Activated naive CD8-positive, alpha-beta T cell (primary cell): ENCODE results near the gene MRPL49.
"Not testable (repeated sequence)": the region's sequence is repeated elsewhere in the genome, so short reads cannot be mapped to it uniquely, and the experiment has no call there.

Source experiments
- H3K27ac Mint-ChIP-seq: one replicate; pipeline ENCODE4 v1.8.0; 2021; ENCODE audit warnings: mixed read lengths
- H3K27me3 Mint-ChIP-seq: one replicate; pipeline ENCODE4 v1.8.0; 2021; ENCODE audit warnings: mixed read lengths
- H3K36me3 Mint-ChIP-seq: one replicate; pipeline ENCODE4 v1.8.0; 2021; ENCODE audit warnings: mixed read lengths
- H3K4me1 Mint-ChIP-seq: one replicate; pipeline ENCODE4 v1.8.0; 2021; ENCODE audit warnings: low read depth, mixed read lengths
- H3K4me3 Mint-ChIP-seq: one replicate; pipeline ENCODE4 v1.8.0; 2021; ENCODE audit warnings: mild to moderate bottlenecking, mixed read lengths
- H3K9me3 Mint-ChIP-seq: one replicate; pipeline ENCODE4 v1.8.0; 2021; ENCODE audit warnings: low read depth, mixed read lengths

The MRPL49 gene

DNA sequence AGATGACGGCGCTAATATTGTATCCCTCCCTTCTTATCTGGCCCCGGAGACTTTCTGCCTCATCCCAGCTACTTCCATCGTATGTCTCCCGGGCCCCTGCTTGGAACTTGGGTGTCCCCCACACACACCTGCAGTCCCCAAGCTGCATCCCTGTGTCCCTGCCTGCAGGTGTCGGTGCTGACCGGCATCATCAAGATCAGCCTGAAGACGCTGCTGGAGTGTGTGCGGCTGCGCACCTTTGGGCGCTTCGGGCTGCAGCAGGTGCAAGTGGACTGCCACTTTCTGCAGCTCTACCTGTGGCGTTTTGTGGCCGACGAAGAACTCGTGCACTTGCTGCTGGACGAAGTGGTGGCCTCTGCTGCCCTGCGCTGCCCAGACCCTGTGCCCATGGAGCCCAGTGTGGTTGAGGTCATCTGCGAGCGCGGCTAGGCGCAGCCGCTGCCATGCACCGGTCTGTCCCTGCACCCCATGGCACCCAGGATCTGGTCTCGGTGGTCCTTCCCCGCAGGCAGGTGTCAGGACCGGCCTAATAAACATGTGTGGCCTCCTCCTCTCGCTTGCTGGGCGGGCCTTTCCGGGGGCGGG, 10.9 kb upstream of the MRPL49 start:
- peaks cover 51% of the 10 kb centered on the region for H3K4me1 Mint-ChIP-seq
- H3K4me3 Mint-ChIP-seq: peak overlapping the region; percentile 84
- H3K27ac Mint-ChIP-seq: no peak overlapping the region
- no peaks in the 10 kb centered on the region for H3K9me3 Mint-ChIP-seq
- H3K36me3 Mint-ChIP-seq: no peaks in the 10 kb centered on the region
- H3K27me3 Mint-ChIP-seq: no peaks in the 10 kb centered on the region

GRCh38 chr11:65111744-65112545, 10.2 kb upstream of the MRPL49 start, which contains the start of gene TM7SF2:
Gene TM7SF2 (plus strand): TSS chr11:65111872. CDS start chr11:65112016, 144 bp downstream.
- peak within 1 kb of the TSS; percentile 83 for H3K27ac Mint-ChIP-seq
- peak within 1 kb of the TSS; percentile 84 for H3K4me3 Mint-ChIP-seq
- H3K9me3 Mint-ChIP-seq: no peaks in the 10 kb centered on the region
- H3K4me1 Mint-ChIP-seq: peaks cover 52% of the 10 kb centered on the region
- no peaks in the 10 kb centered on the region for H3K36me3 Mint-ChIP-seq
- no peaks in the 10 kb centered on the region for H3K27me3 Mint-ChIP-seq

- Mint-ChIP-seq H3K4me3 (peak overlapping the region; percentile 83), H3K27me3 (no peaks in the 10 kb centered on the region), H3K4me1 (peaks cover 55% of the 10 kb centered on the region), H3K9me3 (no peaks in the 10 kb centered on the region), H3K36me3 (no peaks in the 10 kb centered on the region), H3K27ac (peak overlapping the region; percentile 83)
Measured at GRCh38 chr11:65112546-65113360, 9.4 kb upstream of the MRPL49 start.

DNA sequence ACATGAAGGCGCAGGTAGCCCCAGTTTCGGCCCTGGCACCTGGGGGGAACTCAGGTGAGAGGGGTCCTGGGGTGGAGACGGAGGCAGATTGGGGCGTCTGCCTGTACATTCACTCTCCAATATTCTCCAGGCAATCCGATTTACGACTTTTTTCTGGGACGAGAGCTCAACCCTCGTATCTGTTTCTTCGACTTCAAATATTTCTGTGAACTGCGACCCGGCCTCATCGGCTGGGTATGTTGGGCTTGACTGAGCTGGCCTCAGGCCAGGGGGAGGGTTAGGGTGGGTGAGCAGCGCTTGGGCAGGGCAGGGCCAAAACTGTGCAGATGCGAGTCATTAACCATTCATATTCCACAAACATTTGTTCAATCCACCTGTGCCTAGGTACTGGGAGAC, 8.8 kb upstream of the MRPL49 start:
- Mint-ChIP-seq H3K27ac (peak overlapping the region; percentile 83), H3K36me3 (peaks cover 2% of the 10 kb centered on the region), H3K9me3 (no peaks in the 10 kb centered on the region), H3K27me3 (no peaks in the 10 kb centered on the region), H3K4me3 (peak overlapping the region; percentile 83), H3K4me1 (peaks cover 58% of the 10 kb centered on the region)

GRCh38 chr11:65113839-65114238, 8.3 kb upstream of the MRPL49 start:
- Mint-ChIP-seq H3K27ac (peak overlapping the region; percentile 83), H3K27me3 (no peaks in the 10 kb centered on the region), H3K4me3 (peak overlapping the region; percentile 83)

GRCh38 chr11:65114538-65115171, 7.5 kb upstream of the MRPL49 start:
- H3K36me3 Mint-ChIP-seq: peaks cover 5% of the 10 kb centered on the region
- peak overlapping the region; percentile 83 for H3K27ac Mint-ChIP-seq
- H3K4me1 Mint-ChIP-seq: peaks cover 66% of the 10 kb centered on the region
- H3K9me3 Mint-ChIP-seq: no peaks in the 10 kb centered on the region
- H3K4me3 Mint-ChIP-seq: no peak overlapping the region
- H3K27me3 Mint-ChIP-seq: no peaks in the 10 kb centered on the region

More at GRCh38 chr11:65113839-65114238, 8.3 kb upstream of the MRPL49 start:
- H3K4me1 Mint-ChIP-seq: peaks cover 63% of the 10 kb centered on the region
- H3K36me3 Mint-ChIP-seq: peaks cover 5% of the 10 kb centered on the region
- no peaks in the 10 kb centered on the region for H3K9me3 Mint-ChIP-seq

GRCh38 chr11:65115361-65116082, 6.6 kb upstream of the MRPL49 start:
- H3K4me1 Mint-ChIP-seq: peaks cover 69% of the 10 kb centered on the region
- H3K27me3 Mint-ChIP-seq: no peaks in the 10 kb centered on the region
- H3K27ac Mint-ChIP-seq: no peak overlapping the region
- no peaks in the 10 kb centered on the region for H3K9me3 Mint-ChIP-seq
- peaks cover 8% of the 10 kb centered on the region for H3K36me3 Mint-ChIP-seq
- peak overlapping the region; percentile 91 for H3K4me3 Mint-ChIP-seq

DNA sequence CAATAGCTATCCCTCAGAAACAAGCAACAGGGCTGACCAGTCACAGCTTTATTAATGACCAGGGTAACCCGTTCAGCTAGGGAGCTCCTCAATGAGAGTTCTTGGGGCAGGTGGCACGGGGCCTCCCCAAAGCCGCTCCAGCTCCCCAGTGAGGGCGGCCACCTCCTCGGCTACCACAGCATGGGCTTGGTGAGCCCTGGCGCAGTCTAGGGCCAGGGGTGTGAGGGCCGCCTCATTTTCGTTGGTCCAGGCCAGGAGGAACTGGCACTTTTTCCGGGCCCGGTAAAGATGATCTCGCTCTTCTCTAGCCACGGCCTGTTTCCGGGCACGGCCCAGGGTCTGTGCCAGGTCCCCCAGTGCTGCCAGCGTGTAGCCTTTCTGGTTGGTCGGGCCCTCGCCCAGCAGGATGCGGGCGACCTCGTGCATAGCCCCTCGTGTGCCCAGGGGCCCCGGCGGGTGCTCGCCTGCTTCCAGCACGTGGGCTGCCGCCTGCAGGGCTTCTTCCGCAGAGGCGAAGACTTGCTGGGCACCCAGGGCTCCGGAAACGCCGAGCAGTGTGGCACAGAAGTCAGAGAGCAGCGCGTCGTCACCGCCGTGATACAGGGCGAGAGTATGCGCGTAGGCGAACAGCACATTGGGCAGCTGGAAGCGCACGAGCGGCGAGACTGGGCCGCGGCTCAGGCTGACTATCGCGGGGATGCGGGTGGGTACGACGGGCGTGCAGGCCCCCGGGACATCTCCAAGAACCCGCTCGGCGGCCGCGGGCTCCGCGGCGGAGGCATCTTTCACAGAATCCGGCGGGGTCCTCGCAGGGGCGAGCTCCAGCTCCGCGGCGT, 5.5 kb upstream of the MRPL49 start:
- no peaks in the 10 kb centered on the region for H3K9me3 Mint-ChIP-seq
- peaks cover 13% of the 10 kb centered on the region for H3K36me3 Mint-ChIP-seq
- peak overlapping the region; percentile 91 for H3K4me3 Mint-ChIP-seq
- H3K4me1 Mint-ChIP-seq: peaks cover 66% of the 10 kb centered on the region
- peak overlapping the region; percentile 96 for H3K27ac Mint-ChIP-seq
- no peaks in the 10 kb centered on the region for H3K27me3 Mint-ChIP-seq

GRCh38 chr11:65117206-65118096, 4.7 kb upstream of the MRPL49 start, which contains the start of gene ZNHIT2:
Gene ZNHIT2 (minus strand): TSS chr11:65117701. CDS start chr11:65117653, 48 bp downstream.
- Mint-ChIP-seq H3K36me3 (peaks cover 16% of the 10 kb centered on the region), H3K9me3 (no peaks in the 10 kb centered on the region), H3K27me3 (no peaks in the 10 kb centered on the region), H3K4me3 (peak within 1 kb of the TSS; percentile 91), H3K4me1 (peaks cover 66% of the 10 kb centered on the region), H3K27ac (peak within 1 kb of the TSS; percentile 96)

GRCh38 chr11:65118097-65118837, 3.9 kb upstream of the MRPL49 start:
- H3K27ac Mint-ChIP-seq: peak overlapping the region; percentile 92
- peaks cover 16% of the 10 kb centered on the region for H3K36me3 Mint-ChIP-seq
- H3K4me3 Mint-ChIP-seq: peak overlapping the region; percentile 91
- H3K4me1 Mint-ChIP-seq: peaks cover 66% of the 10 kb centered on the region
- no peaks in the 10 kb centered on the region for H3K27me3 Mint-ChIP-seq
- H3K9me3 Mint-ChIP-seq: no peaks in the 10 kb centered on the region

GRCh38 chr11:65118891-65119669, 3.0 kb upstream of the MRPL49 start:
- peaks cover 16% of the 10 kb centered on the region for H3K36me3 Mint-ChIP-seq
- H3K9me3 Mint-ChIP-seq, H3K27me3 Mint-ChIP-seq: not testable (repeated sequence)
- peak overlapping the region; percentile 100 for H3K4me3 Mint-ChIP-seq
- H3K4me1 Mint-ChIP-seq: peaks cover 63% of the 10 kb centered on the region
- H3K27ac Mint-ChIP-seq: peak overlapping the region; percentile 87

GRCh38 chr11:65119670-65119995, 2.5 kb upstream of the MRPL49 start:
- H3K9me3 Mint-ChIP-seq: no peaks in the 10 kb centered on the region
- H3K36me3 Mint-ChIP-seq: peaks cover 16% of the 10 kb centered on the region
- H3K27me3 Mint-ChIP-seq: no peaks in the 10 kb centered on the region
- H3K4me3 Mint-ChIP-seq: peak overlapping the region; percentile 100
- peaks cover 64% of the 10 kb centered on the region for H3K4me1 Mint-ChIP-seq
- peak overlapping the region; percentile 68 for H3K27ac Mint-ChIP-seq
